H1 (cell line): ENCODE measurements around the gene PRR36. TPM values are rescaled to one million over a fixed set of nuclear protein-coding genes. Genes with fewer than 3 reads are reported as not detected.

Experiments used
- CTCF ChIA-PET: fragments of 300-600 bp; sonication (Branson Sonifier 250); formaldehyde crosslinking; loops from one replicate; lab custom pipeline; 2021; ENCODE audit not compliant: partially characterized antibody; lab: Charles Lee
- POLR2A ChIA-PET: fragments of 300-600 bp; sonication (Branson Sonifier 250); formaldehyde crosslinking; loops from one replicate; lab custom pipeline; 2021; ENCODE audit warnings: inconsistent platforms; ENCODE audit not compliant: partially characterized antibody; lab: Charles Lee
- DNase-seq, 2 experiments: peaks; one replicate each; pipeline versions ENCODE4 v3.0.0 to v3.0.0-alpha.2; 2010 to 2022; ENCODE audit warnings: low spot score in 2 of 2, low read depth in 1 of 2, mixed read lengths in 1 of 2
- FAIRE-seq: peaks from 2 replicates; lab custom pipeline; 2011; peaks lifted over from hg19 to GRCh38; lab: Jason Lieb, UNC
- H2AFZ ChIP-seq: 2 replicates; pipeline ENCODE4 v1.8.1; 2012; ENCODE audit warnings: low read length, inconsistent platforms
- H2AK5ac ChIP-seq: 2 replicates; pipeline ENCODE4 v1.6.1; 2013; ENCODE audit warnings: low read depth, low read length
- H2BK120ac ChIP-seq: replicated peaks from 2 replicates; pipeline ENCODE3; 2013; ENCODE audit warnings: low read depth, low read length, inconsistent platforms
- H2BK12ac ChIP-seq: 2 replicates; pipeline ENCODE4 v1.6.1; 2013; ENCODE audit warnings: low read depth, low read length
- H2BK15ac ChIP-seq: 2 replicates; pipeline ENCODE4 v1.6.1; 2013; ENCODE audit warnings: low read length
- H2BK20ac ChIP-seq: 2 replicates; pipeline ENCODE4 v1.6.1; 2013; ENCODE audit warnings: low read length
- H2BK5ac ChIP-seq: 2 replicates; pipeline ENCODE4 v1.6.1; 2013; ENCODE audit warnings: low read depth, low read length
- H3K14ac ChIP-seq: 2 replicates; pipeline ENCODE4 v1.6.1; 2013; ENCODE audit warnings: inconsistent platforms; ENCODE audit not compliant: insufficient read length
- H3K18ac ChIP-seq: 2 replicates; pipeline ENCODE4 v1.6.1; 2013; ENCODE audit warnings: low read length; ENCODE audit errors: extremely low read depth
- H3K23ac ChIP-seq: 2 replicates; pipeline ENCODE4 v1.6.1; 2013; ENCODE audit warnings: inconsistent platforms; ENCODE audit not compliant: insufficient read length
- H3K23me2 ChIP-seq: 2 replicates; pipeline ENCODE4 v1.6.1; 2013; ENCODE audit warnings: low read depth, low read length
- H3K27ac ChIP-seq: 2 replicates; pipeline ENCODE4 v1.6.1; 2011; ENCODE audit warnings: low read depth, low read length, inconsistent platforms
- H3K27me3 ChIP-seq, 4 experiments: replicated peaks in 1 of 4; 1 replicate in 1 of 4; 2 replicates in 3 of 4; pipeline versions ENCODE4 v1.6.1 to v1.8.1; 2011 to 2013; ENCODE audit warnings: low read length in 3 of 4, mild to moderate bottlenecking in 3 of 4, inconsistent platforms in 2 of 4, mixed read lengths in 2 of 4, moderate library complexity in 1 of 4; ENCODE audit not compliant: control insufficient read depth in 3 of 4, insufficient read depth in 3 of 4; ENCODE audit errors: extremely low read depth in 1 of 4
- H3K36me3 ChIP-seq, 4 experiments: 2 replicates each; pipeline versions ENCODE4 v1.6.1 to v1.8.1; 2011 to 2013; ENCODE audit warnings: mild to moderate bottlenecking in 4 of 4, low read length in 3 of 4, moderate library complexity in 2 of 4, control low read depth in 1 of 4, inconsistent platforms in 1 of 4; ENCODE audit not compliant: insufficient read depth in 4 of 4, control insufficient read depth in 2 of 4
- H3K4ac ChIP-seq: replicated peaks from 2 replicates; pipeline ENCODE3; 2013; ENCODE audit warnings: low read length, low read depth, mixed read lengths, inconsistent platforms; ENCODE audit not compliant: insufficient read length
- H3K4me1 ChIP-seq, 4 experiments: replicated peaks in 1 of 4; 1 replicate in 1 of 4; 2 replicates in 3 of 4; pipeline versions ENCODE4 v1.6.1 to v1.8.1; 2011 to 2013; ENCODE audit warnings: low read length in 3 of 4, inconsistent platforms in 2 of 4, mixed read lengths in 1 of 4; ENCODE audit not compliant: insufficient read depth in 4 of 4, control insufficient read depth in 3 of 4
- H3K4me2 ChIP-seq, 2 experiments: 2 replicates each; pipeline versions ENCODE4 v1.6.1 to v1.8.1; 2011 to 2013; ENCODE audit warnings: low read depth in 2 of 2, low read length in 2 of 2, control low read depth in 1 of 2, inconsistent platforms in 1 of 2, mild to moderate bottlenecking in 1 of 2; ENCODE audit not compliant: insufficient read depth in 1 of 2
- H3K4me3 ChIP-seq, 4 experiments: fragments of 200-600, 300-600 bp in 1 of 4; sonication (generic), shearing (Covaris generic), sonication (Bioruptor Twin) in 1 of 4; 2 replicates each; pipeline versions ENCODE4 v1.5.1 to v1.8.1; 2011 to 2016; ENCODE audit warnings: low read length in 4 of 4, low read depth in 3 of 4, control low read depth in 2 of 4, inconsistent platforms in 2 of 4, mild to moderate bottlenecking in 2 of 4, mixed read lengths in 1 of 4, moderate library complexity in 1 of 4; ENCODE audit not compliant: insufficient read depth in 2 of 4; ENCODE audit errors: extremely low read depth in 1 of 4
- H3K56ac ChIP-seq: replicated peaks from 2 replicates; pipeline ENCODE3; 2013; ENCODE audit warnings: low read depth, mild to moderate bottlenecking, mixed read lengths, low read length, inconsistent platforms; ENCODE audit not compliant: insufficient read length
- H3K79me1 ChIP-seq: 2 replicates; pipeline ENCODE4 v1.6.1; 2013; ENCODE audit warnings: low read depth, low read length, control low read depth
- H3K79me2 ChIP-seq, 2 experiments: 2 replicates each; pipeline versions ENCODE4 v1.6.1 to v1.8.1; 2012 to 2013; ENCODE audit warnings: low read length in 2 of 2, mild to moderate bottlenecking in 2 of 2, inconsistent platforms in 1 of 2; ENCODE audit not compliant: insufficient read depth in 2 of 2, control insufficient read depth in 1 of 2
- H3K9ac ChIP-seq, 4 experiments: replicated peaks in 1 of 4; 1 replicate in 1 of 4; 2 replicates in 3 of 4; pipeline versions ENCODE4 v1.6.1 to v1.8.1; 2011 to 2013; ENCODE audit warnings: low read depth in 3 of 4, low read length in 3 of 4, control low read depth in 2 of 4, mild to moderate bottlenecking in 2 of 4, moderate library complexity in 2 of 4, inconsistent platforms in 1 of 4; ENCODE audit errors: extremely low read depth in 1 of 4
- H3K9me3 ChIP-seq, 2 experiments: 2 replicates each; pipeline versions ENCODE4 v1.6.1 to v1.8.1; 2012 to 2013; ENCODE audit warnings: mild to moderate bottlenecking in 2 of 2, moderate library complexity in 2 of 2, control low read depth in 1 of 2, inconsistent platforms in 1 of 2, low read depth in 1 of 2, low read length in 1 of 2, mixed read lengths in 1 of 2; ENCODE audit not compliant: insufficient read depth in 2 of 2
- H4K20me1 ChIP-seq, 2 experiments: replicated peaks in 1 of 2; 2 replicates each; pipeline versions ENCODE3 to v1.8.1; 2011 to 2013; ENCODE audit warnings: inconsistent platforms in 2 of 2, low read length in 2 of 2, mild to moderate bottlenecking in 1 of 2; ENCODE audit not compliant: insufficient read depth in 2 of 2, control insufficient read depth in 1 of 2
- H4K5ac ChIP-seq: 2 replicates; pipeline ENCODE4 v1.6.1; 2013; ENCODE audit warnings: low read length, low read depth, mixed read lengths, inconsistent platforms; ENCODE audit not compliant: insufficient read length
- H4K8ac ChIP-seq: 2 replicates; pipeline ENCODE4 v1.8.0; 2013; ENCODE audit warnings: mild to moderate bottlenecking, moderate library complexity, low read length, inconsistent platforms; ENCODE audit not compliant: insufficient read depth; ENCODE audit errors: extremely low read depth
- H4K91ac ChIP-seq: replicated peaks from 2 replicates; pipeline ENCODE3; 2013; ENCODE audit warnings: low read length, mixed read lengths, inconsistent platforms; ENCODE audit not compliant: insufficient read length
- RBBP5 ChIP-seq: IDR thresholded peaks from 2 replicates; pipeline ENCODE4 v1.7.1; 2012; ENCODE audit warnings: low read depth, mild to moderate bottlenecking, inconsistent platforms, low read length, moderate library complexity, borderline replicate concordance
- RXRA ChIP-seq: IDR thresholded peaks from 2 replicates; pipeline ENCODE4 v1.6.1; 2011; ENCODE audit warnings: low read depth, mild to moderate bottlenecking, low read length, moderate library complexity; ENCODE audit not compliant: insufficient read depth
- WGBS, 2 experiments: shearing (Covaris generic) in 1 of 2; methylation state at CpG; one replicate each; pipeline versions ENCODE4 v1.1.6 to v1.1.7; 2013 to 2015; ENCODE audit warnings: low lambda C conversion rate in 2 of 2, mixed read lengths in 2 of 2, inconsistent platforms in 1 of 2, low coverage in 1 of 2, missing lambda C conversion rate in 1 of 2; ENCODE audit not compliant: insufficient replicate concordance in 2 of 2, insufficient coverage in 1 of 2, insufficient read length in 1 of 2; ENCODE audit errors: extremely low coverage in 1 of 2, missing lambda C conversion rate in 1 of 2; 5-methylcytosine and 5-hydroxymethylcytosine counted together
- polyA plus RNA-seq, 7 experiments: library from polyadenylated mRNA; depleted of rRNA in 3 of 7; stranded (reverse) in 5 of 7; unstranded in 2 of 7; fragments of >200 nt in 5 of 7; fragments of 200-250 nt in 2 of 7; gene quantifications; 1 replicate in 5 of 7; 2 replicates in 1 of 7; 4 replicates in 1 of 7; pipeline versions ENCODE4 v1.2.1 to v1.2.3, GENCODE V29; 2011 to 2013; ENCODE audit warnings: missing spikeins in 2 of 7, mixed read lengths in 2 of 7
- total RNA-seq: library from RNA; stranded (reverse); fragmentation: NEBNext Ultra II Directional; extraction: Animal tissue kit (Norgen Biotek cat#: 25700); gene quantifications from 2 replicates; pipeline ENCODE4 v1.2.1, GENCODE V29; 2021

The PRR36 gene
- total and polyA plus RNA-seq, 2 of the 8 experiments (the other 6 are each of a cell fraction or from before 2014, with no cell fraction given), result 1.6 to 23.9 TPM

DNA sequence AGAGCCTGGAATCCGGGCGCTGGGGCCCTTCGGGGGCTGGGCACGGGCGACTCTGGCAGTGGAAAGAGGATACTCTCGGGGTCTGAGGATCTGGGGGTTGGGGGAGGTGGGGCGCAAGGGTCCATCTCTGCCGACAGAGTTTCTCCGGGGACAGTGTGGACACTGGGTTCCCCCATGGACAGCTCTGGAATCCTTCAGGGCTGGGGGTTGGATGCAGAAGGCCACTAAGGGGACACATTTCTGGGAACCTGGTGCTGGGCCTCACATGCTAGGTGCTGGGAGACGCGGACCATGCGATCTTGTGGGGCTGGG is 42.7 kb upstream of the PRR36 start:
- Histone ChIP-seq H3K23me2 (peaks cover 21% of the 10 kb centered on the region), H3K56ac (no peak overlapping the region), H3K4me3 (peak overlapping the region; percentile 30 to 64 (median 48)), H3K14ac (no peak overlapping the region), H3K4me1 (peaks cover 0 to 20% (median 12%) of the 10 kb centered on the region in 4 experiments; a peak in 5 of 7 replicates), H4K5ac (no peak overlapping the region), H3K36me3 (peaks cover 0 to 9% (median 2%) of the 10 kb centered on the region in 4 experiments; a peak in 2 of 8 replicates), H3K79me2 (no peaks in the 10 kb centered on the region), H2AFZ (no peak overlapping the region), H3K9me3 (no peaks in the 10 kb centered on the region), H2BK120ac (no peak overlapping the region), H3K23ac (no peak overlapping the region), H2BK15ac (peak overlapping the region; percentile 31; the same call in 1 of the 2 replicates), H3K18ac (no peak overlapping the region; the same call in 1 of the 2 replicates), H4K91ac (no peak overlapping the region), H4K8ac (no peak overlapping the region), H3K79me1 (no peaks in the 10 kb centered on the region), H3K4ac (no peak overlapping the region), H3K9ac (no peak overlapping the region; a peak in 1 of 7 replicates), H2BK12ac (no peak overlapping the region), H3K27ac (no peak overlapping the region), H3K27me3 (peaks cover 17 to 45% (median 39%) of the 10 kb centered on the region in 4 experiments; a peak in 6 of 7 replicates), H2AK5ac (no peak overlapping the region), H3K4me2 (peak overlapping the region; percentile 86 to 94), H2BK20ac (no peak overlapping the region), H4K20me1 (peaks cover 8 to 10% of the 10 kb centered on the region in 2 experiments), H2BK5ac (no peak overlapping the region)
- POLR2A ChIA-PET, result interaction anchor here (1.3 to 10.6 kb wide), 10 partner anchors 9 to 60 kb away, joined by 3 to 106 read pairs (median 8); partner anchors contain the start of genes CTXN1, LRRC8E and MAP2K7
- CTCF ChIA-PET, result interaction anchor here (0.6 to 9.0 kb wide), 13 partner anchors 9 to 238 kb away, joined by 3 to 112 read pairs (median 5); partner anchors contain the start of genes MAP2K7, PRR36 and TIMM44
- DNase-seq (no peak), FAIRE-seq (no peak)
- WGBS, 2 experiments, result 6% methylated on average over 7 of the region's 12 CpGs; no CpG with 5 or more reads in 1 of the 2 experiments
- peak; percentile 29; the same call in 1 of the 2 replicates for TF ChIP-seq RBBP5
- TF ChIP-seq RXRA, result no peak
